Neural cell (in vitro differentiated cells): ENCODE data around the gene TEX2. TPM values are rescaled to one million over a fixed set of nuclear protein-coding genes. Genes with fewer than 3 reads are reported as not detected.
A peak's percentile ranks its signal among the peaks of the same experiment; 100 is the strongest.

Source experiments
- H2AFZ ChIP-seq: fragments of 200-600, 300-800 bp; sonication (generic), shearing (Covaris generic); 2 replicates; pipeline ENCODE4 v1.6.0; 2014; ENCODE audit warnings: low read depth, mild to moderate bottlenecking, antibody characterized with exemption, low read length, moderate library complexity
- H3F3A ChIP-seq: fragments of 200-600 bp; shearing (Covaris generic); 2 replicates; pipeline ENCODE4 v1.6.1; 2016; ENCODE audit warnings: mild to moderate bottlenecking, moderate library complexity, mixed read lengths, antibody characterized with exemption, low read length; ENCODE audit not compliant: insufficient read depth, poor library complexity, severe bottlenecking
- H3K27ac ChIP-seq: fragments of 200-600, 300-800 bp; sonication (generic), shearing (Covaris generic); 2 replicates; pipeline ENCODE4 v1.5.1; 2014; ENCODE audit warnings: mild to moderate bottlenecking, low read length, moderate library complexity
- H3K27me3 ChIP-seq: fragments of 300-800, 200-600 bp; sonication (generic), shearing (Covaris generic); 2 replicates; pipeline ENCODE4 v1.6.0; 2014; ENCODE audit warnings: mild to moderate bottlenecking, low read depth, low read length, moderate library complexity; ENCODE audit not compliant: insufficient read depth
- H3K36me3 ChIP-seq: fragments of 300-800, 200-600 bp; sonication (generic), shearing (Covaris generic); 2 replicates; pipeline ENCODE4 v1.5.1; 2014; ENCODE audit warnings: mild to moderate bottlenecking, antibody characterized with exemption, low read length, moderate library complexity; ENCODE audit not compliant: insufficient read depth
- H3K4me2 ChIP-seq: fragments of 300-800, 200-600 bp; sonication (generic), shearing (Covaris generic); 2 replicates; pipeline ENCODE4 v1.6.0; 2014; ENCODE audit warnings: mild to moderate bottlenecking, low read length
- H3K4me3 ChIP-seq: fragments of 300-800, 200-600 bp; sonication (generic), shearing (Covaris generic); 2 replicates; pipeline ENCODE4 v1.5.1; 2014; ENCODE audit warnings: mild to moderate bottlenecking, low read length, moderate library complexity
- H3K79me2 ChIP-seq: fragments of 200-600 bp; shearing (Covaris generic); replicated peaks from 2 replicates; pipeline ENCODE4 v1.6.0; 2014; ENCODE audit warnings: mild to moderate bottlenecking, low read length, moderate library complexity; ENCODE audit not compliant: insufficient read depth
- H3K9ac ChIP-seq: fragments of 300-800, 200-600 bp; sonication (generic), shearing (Covaris generic); 2 replicates; pipeline ENCODE4 v1.6.1; 2016; ENCODE audit warnings: mild to moderate bottlenecking, low read length, mixed read lengths
- H3K9me2 ChIP-seq: fragments of 200-600 bp; shearing (Covaris generic); 2 replicates; pipeline ENCODE4 v1.6.1; 2016; ENCODE audit warnings: mild to moderate bottlenecking, low read length, mixed read lengths; ENCODE audit not compliant: insufficient read depth
- H3K9me3 ChIP-seq: fragments of 200-600, 300-800 bp; sonication (generic), shearing (Covaris generic); 2 replicates; pipeline ENCODE4 v1.6.1; 2016; ENCODE audit warnings: mild to moderate bottlenecking, mixed run types, low read length, moderate library complexity, mixed read lengths
- H4K20me1 ChIP-seq: fragments of 200-600 bp; shearing (Covaris generic); 2 replicates; pipeline ENCODE4 v1.6.1; 2016; ENCODE audit warnings: mild to moderate bottlenecking, mixed run types; ENCODE audit not compliant: insufficient read depth
- EP300 ChIP-seq: fragments of 450-650 bp; conservative IDR thresholded peaks from 2 replicates; pipeline ENCODE4 v1.6.1; 2014; ENCODE audit warnings: antibody characterized with exemption, mild to moderate bottlenecking, moderate library complexity; ENCODE audit not compliant: poor library complexity, severe bottlenecking
- EZH2 ChIP-seq: fragments of 200-600, 300-800 bp; shearing (Covaris generic), sonication (generic); IDR thresholded peaks from 2 replicates; pipeline ENCODE4 v1.6.1; 2014; ENCODE audit warnings: antibody characterized with exemption, low read length, borderline replicate concordance, mild to moderate bottlenecking; ENCODE audit not compliant: insufficient read depth, poor library complexity, severe bottlenecking
- MXI1 ChIP-seq: fragments of 450-650 bp; conservative IDR thresholded peaks from 2 replicates; pipeline ENCODE4 v1.6.1; 2014; ENCODE audit warnings: antibody characterized with exemption, mild to moderate bottlenecking; ENCODE audit not compliant: poor library complexity, severe bottlenecking
- POLR2AphosphoS5 ChIP-seq: IDR thresholded peaks from 2 replicates; pipeline ENCODE4 v1.6.1; 2012
- RAD21 ChIP-seq: fragments of 450-650 bp; conservative IDR thresholded peaks from 2 replicates; pipeline ENCODE4 v1.6.1; 2014; ENCODE audit warnings: antibody characterized with exemption, mild to moderate bottlenecking, moderate library complexity
- SMC3 ChIP-seq: fragments of 450-650 bp; conservative IDR thresholded peaks from 2 replicates; pipeline ENCODE4 v1.6.1; 2014; ENCODE audit warnings: antibody characterized with exemption, mild to moderate bottlenecking, moderate library complexity; ENCODE audit not compliant: poor library complexity
- TAF1 ChIP-seq: IDR thresholded peaks from 2 replicates; pipeline ENCODE4 v1.6.1; 2012; ENCODE audit warnings: low read depth
- polyA plus RNA-seq: library from polyadenylated mRNA; depleted of rRNA; stranded (reverse); fragments of >200 nt; gene quantifications from 2 replicates; pipeline ENCODE4 v1.2.3, GENCODE V29; 2014
- TF ChIP-seq, protein P1 (sequence below): fragments of 450-650 bp; IDR thresholded peaks from 2 replicates; pipeline ENCODE4 v1.5.1; 2014; ENCODE audit warnings: antibody characterized with exemption, mild to moderate bottlenecking, moderate library complexity; ENCODE audit not compliant: poor library complexity, severe bottlenecking
- TF ChIP-seq, protein P2 (sequence below): IDR thresholded peaks from 2 replicates; pipeline ENCODE4 v1.6.1; 2012; ENCODE audit warnings: borderline replicate concordance

The TEX2 gene
- polyA plus RNA-seq, 1 donor from 2014 or later, result 19.7 TPM

DNA sequence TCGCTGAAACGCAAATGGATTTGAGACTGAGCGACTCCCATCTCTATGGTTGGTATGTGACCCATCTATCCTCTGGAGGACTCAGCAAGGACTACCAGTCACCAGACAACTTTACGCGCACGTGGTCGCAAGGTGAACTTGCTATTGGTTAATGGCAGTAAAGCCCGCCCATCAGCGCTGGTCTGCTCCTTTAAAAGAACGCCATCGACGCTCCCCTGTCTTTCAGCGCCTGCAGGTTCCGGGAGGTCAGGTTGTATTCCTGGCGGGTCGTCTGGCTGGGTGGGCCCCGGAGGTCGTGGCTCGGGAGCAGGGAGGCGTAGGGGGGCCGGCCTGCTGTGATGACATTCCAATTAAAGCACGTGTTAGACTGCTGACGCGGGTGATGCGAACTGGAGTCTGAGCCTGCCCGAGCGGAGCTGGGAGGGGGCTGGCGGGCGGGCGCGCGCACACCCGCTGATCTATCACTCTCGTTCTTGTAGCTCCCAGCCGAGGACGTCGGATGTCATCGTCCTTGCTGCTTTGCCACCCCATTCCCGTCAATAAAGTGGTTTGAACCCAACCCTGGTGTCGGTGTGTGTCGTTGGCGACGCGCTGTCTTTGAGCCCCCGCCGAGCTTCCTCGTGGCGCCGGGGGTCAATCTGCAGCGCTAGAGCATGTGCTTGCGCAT, 117.2 kb downstream of the TEX2 start:
- Histone ChIP-seq H4K20me1 (no peaks in the 10 kb centered on the region), H3K4me2 (peak overlapping the region; percentile 68), H3K27ac (peak overlapping the region; percentile 86), H3K36me3 (no peaks in the 10 kb centered on the region), H3K27me3 (no peaks in the 10 kb centered on the region), H3K9ac (peak overlapping the region; percentile 78), H3K79me2 (peaks cover 3% of the 10 kb centered on the region), H3F3A (no peaks in the 10 kb centered on the region), H3K9me2 (no peaks in the 10 kb centered on the region), H2AFZ (peak overlapping the region; percentile 62), H3K9me3 (no peaks in the 10 kb centered on the region), H3K4me3 (peak overlapping the region; percentile 88)
- TF ChIP-seq, protein P1, sequence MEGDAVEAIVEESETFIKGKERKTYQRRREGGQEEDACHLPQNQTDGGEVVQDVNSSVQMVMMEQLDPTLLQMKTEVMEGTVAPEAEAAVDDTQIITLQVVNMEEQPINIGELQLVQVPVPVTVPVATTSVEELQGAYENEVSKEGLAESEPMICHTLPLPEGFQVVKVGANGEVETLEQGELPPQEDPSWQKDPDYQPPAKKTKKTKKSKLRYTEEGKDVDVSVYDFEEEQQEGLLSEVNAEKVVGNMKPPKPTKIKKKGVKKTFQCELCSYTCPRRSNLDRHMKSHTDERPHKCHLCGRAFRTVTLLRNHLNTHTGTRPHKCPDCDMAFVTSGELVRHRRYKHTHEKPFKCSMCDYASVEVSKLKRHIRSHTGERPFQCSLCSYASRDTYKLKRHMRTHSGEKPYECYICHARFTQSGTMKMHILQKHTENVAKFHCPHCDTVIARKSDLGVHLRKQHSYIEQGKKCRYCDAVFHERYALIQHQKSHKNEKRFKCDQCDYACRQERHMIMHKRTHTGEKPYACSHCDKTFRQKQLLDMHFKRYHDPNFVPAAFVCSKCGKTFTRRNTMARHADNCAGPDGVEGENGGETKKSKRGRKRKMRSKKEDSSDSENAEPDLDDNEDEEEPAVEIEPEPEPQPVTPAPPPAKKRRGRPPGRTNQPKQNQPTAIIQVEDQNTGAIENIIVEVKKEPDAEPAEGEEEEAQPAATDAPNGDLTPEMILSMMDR, result no peak
- TF ChIP-seq MXI1, result peak; percentile 96
- TF ChIP-seq RAD21, result no peak
- no peak for TF ChIP-seq EZH2
- peak; percentile 98 for TF ChIP-seq POLR2AphosphoS5
- peak; percentile 27 for TF ChIP-seq EP300
- TF ChIP-seq, protein P2, sequence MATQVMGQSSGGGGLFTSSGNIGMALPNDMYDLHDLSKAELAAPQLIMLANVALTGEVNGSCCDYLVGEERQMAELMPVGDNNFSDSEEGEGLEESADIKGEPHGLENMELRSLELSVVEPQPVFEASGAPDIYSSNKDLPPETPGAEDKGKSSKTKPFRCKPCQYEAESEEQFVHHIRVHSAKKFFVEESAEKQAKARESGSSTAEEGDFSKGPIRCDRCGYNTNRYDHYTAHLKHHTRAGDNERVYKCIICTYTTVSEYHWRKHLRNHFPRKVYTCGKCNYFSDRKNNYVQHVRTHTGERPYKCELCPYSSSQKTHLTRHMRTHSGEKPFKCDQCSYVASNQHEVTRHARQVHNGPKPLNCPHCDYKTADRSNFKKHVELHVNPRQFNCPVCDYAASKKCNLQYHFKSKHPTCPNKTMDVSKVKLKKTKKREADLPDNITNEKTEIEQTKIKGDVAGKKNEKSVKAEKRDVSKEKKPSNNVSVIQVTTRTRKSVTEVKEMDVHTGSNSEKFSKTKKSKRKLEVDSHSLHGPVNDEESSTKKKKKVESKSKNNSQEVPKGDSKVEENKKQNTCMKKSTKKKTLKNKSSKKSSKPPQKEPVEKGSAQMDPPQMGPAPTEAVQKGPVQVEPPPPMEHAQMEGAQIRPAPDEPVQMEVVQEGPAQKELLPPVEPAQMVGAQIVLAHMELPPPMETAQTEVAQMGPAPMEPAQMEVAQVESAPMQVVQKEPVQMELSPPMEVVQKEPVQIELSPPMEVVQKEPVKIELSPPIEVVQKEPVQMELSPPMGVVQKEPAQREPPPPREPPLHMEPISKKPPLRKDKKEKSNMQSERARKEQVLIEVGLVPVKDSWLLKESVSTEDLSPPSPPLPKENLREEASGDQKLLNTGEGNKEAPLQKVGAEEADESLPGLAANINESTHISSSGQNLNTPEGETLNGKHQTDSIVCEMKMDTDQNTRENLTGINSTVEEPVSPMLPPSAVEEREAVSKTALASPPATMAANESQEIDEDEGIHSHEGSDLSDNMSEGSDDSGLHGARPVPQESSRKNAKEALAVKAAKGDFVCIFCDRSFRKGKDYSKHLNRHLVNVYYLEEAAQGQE, result peak; percentile 78
- peak; percentile 46 for TF ChIP-seq SMC3
- peak; percentile 83 for TF ChIP-seq TAF1

DNA sequence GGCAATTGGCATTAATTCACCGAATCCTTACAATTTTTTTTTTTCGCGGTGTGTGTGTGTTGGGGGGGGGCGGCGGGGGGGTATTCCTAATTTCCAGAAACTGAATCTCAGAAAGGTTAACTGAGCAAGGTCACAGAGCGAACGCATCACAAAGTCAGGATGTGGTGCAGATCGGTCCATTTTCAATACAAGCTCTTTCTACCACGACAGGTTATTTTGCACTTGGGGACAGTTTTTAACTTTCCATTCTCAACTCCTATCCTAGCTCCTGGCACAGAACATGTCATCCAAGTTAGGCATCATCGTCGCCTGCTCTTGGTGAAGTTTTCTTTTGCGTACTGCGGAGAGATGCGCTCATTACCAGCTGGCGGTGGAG, 117.7 kb downstream of the TEX2 start:
- no peaks in the 10 kb centered on the region for H3K36me3 ChIP-seq
- no peaks in the 10 kb centered on the region for H3K27me3 ChIP-seq
- no peaks in the 10 kb centered on the region for H4K20me1 ChIP-seq
- no peaks in the 10 kb centered on the region for H3K9me2 ChIP-seq
- no peaks in the 10 kb centered on the region for H3F3A ChIP-seq
- TF ChIP-seq SMC3 (no peak), POLR2AphosphoS5 (no peak), EP300 (no peak), RAD21 (peak; percentile 52)
- TF ChIP-seq, protein P1, result peak; percentile 50
- H3K9me3 ChIP-seq, result no peaks in the 10 kb centered on the region
- peaks cover 3% of the 10 kb centered on the region for H3K79me2 ChIP-seq
- H3K4me2 ChIP-seq, result peak overlapping the region; percentile 22
- peak overlapping the region; percentile 88 for H3K4me3 ChIP-seq
- H3K9ac ChIP-seq, result peak overlapping the region; percentile 32
- H3K27ac ChIP-seq, result peak overlapping the region; percentile 24
- peak overlapping the region; percentile 18 for H2AFZ ChIP-seq
